Nephron (organoid): ENCODE data around the gene ROMO1.

Experiments used
- H3K27ac Mint-ChIP-seq, 3 experiments: 2 replicates each; pipeline ENCODE4 v1.8.0; 2020; ENCODE audit warnings: mixed read lengths in 3 of 3, mild to moderate bottlenecking in 2 of 3, moderate library complexity in 1 of 3
- H3K27me3 Mint-ChIP-seq: 2 replicates; pipeline ENCODE4 v1.8.0; 2021; ENCODE audit warnings: low read depth, mild to moderate bottlenecking, moderate library complexity, mixed read lengths
- H3K36me3 Mint-ChIP-seq: 2 replicates; pipeline ENCODE4 v1.8.0; 2020; ENCODE audit warnings: low read depth, mixed read lengths
- H3K4me1 Mint-ChIP-seq: 2 replicates; pipeline ENCODE4 v1.8.0; 2020; ENCODE audit warnings: mixed read lengths
- H3K4me3 Mint-ChIP-seq, 3 experiments: 2 replicates each; pipeline ENCODE4 v1.8.0; 2020; ENCODE audit warnings: mild to moderate bottlenecking in 3 of 3, mixed read lengths in 3 of 3, moderate library complexity in 2 of 3
- H3K9me3 Mint-ChIP-seq: 2 replicates; pipeline ENCODE4 v1.8.0; 2020; ENCODE audit warnings: mixed read lengths
- CTCF ChIP-seq, 3 experiments: fragments of 200-600 bp; sonication (generic); IDR thresholded peaks; one replicate each; pipeline ENCODE4 v1.5.0; 2021; ENCODE audit warnings: antibody characterized with exemption in 3 of 3; ENCODE audit not compliant: unreplicated experiment in 3 of 3

Gene ROMO1

GRCh38 chr20:35690265-35690664 lies 8.9 kb upstream of the ROMO1 start:
- Mint-ChIP-seq H3K4me1 (no peaks in the 10 kb centered on the region), H3K36me3 (peaks cover 41% of the 10 kb centered on the region), H3K4me3 (no peak overlapping the region), H3K27ac (no peak overlapping the region), H3K9me3 (no peaks in the 10 kb centered on the region), H3K27me3 (no peaks in the 10 kb centered on the region)
- TF ChIP-seq CTCF (IDR thresholded peaks at IDR 0.05; ENCODE audit: unreplicated experiment in 3 of 3): no peak

- H3K4me1 Mint-ChIP-seq: peaks cover 23% of the 10 kb centered on the region
- no peaks in the 10 kb centered on the region for H3K27me3 Mint-ChIP-seq
- no peaks in the 10 kb centered on the region for H3K9me3 Mint-ChIP-seq
- H3K27ac Mint-ChIP-seq: no peak overlapping the region
- H3K4me3 Mint-ChIP-seq: peak overlapping the region; percentile 33 to 68 (median 64)
- no peak for TF ChIP-seq CTCF (IDR thresholded peaks at IDR 0.05; ENCODE audit: unreplicated experiment in 3 of 3)
- peaks cover 19% of the 10 kb centered on the region for H3K36me3 Mint-ChIP-seq
These were observed 3.9 kb upstream of the ROMO1 start for GRCh38 chr20:35695245-35695749.

- H3K9me3 Mint-ChIP-seq: no peaks in the 10 kb centered on the region
- H3K4me3 Mint-ChIP-seq: peak overlapping the region; percentile 35 to 73 (median 43)
- H3K36me3 Mint-ChIP-seq: peaks cover 13% of the 10 kb centered on the region
- peaks cover 30% of the 10 kb centered on the region for H3K4me1 Mint-ChIP-seq
- H3K27ac Mint-ChIP-seq: no peak overlapping the region
- no peaks in the 10 kb centered on the region for H3K27me3 Mint-ChIP-seq
- no peak for TF ChIP-seq CTCF (IDR thresholded peaks at IDR 0.05; ENCODE audit: unreplicated experiment in 3 of 3)
These were observed 3.2 kb upstream of the ROMO1 start for GRCh38 chr20:35695978-35696377.

GRCh38 chr20:35697696-35698297 lies 1.4 kb upstream of the ROMO1 start:
- Mint-ChIP-seq H3K27me3 (no peaks in the 10 kb centered on the region), H3K36me3 (peaks cover 25% of the 10 kb centered on the region), H3K9me3 (no peaks in the 10 kb centered on the region), H3K27ac (peak overlapping the region; percentile 51 to 93 (median 89)), H3K4me1 (peaks cover 30% of the 10 kb centered on the region), H3K4me3 (peak overlapping the region; percentile 91 to 97 (median 97))
- TF ChIP-seq CTCF (IDR thresholded peaks at IDR 0.05; ENCODE audit: unreplicated experiment in 3 of 3): no peak

- no peak for TF ChIP-seq CTCF (IDR thresholded peaks at IDR 0.05; ENCODE audit: unreplicated experiment in 3 of 3)
- peak overlapping the region; percentile 91 to 97 (median 97) for H3K4me3 Mint-ChIP-seq
- H3K36me3 Mint-ChIP-seq: peaks cover 32% of the 10 kb centered on the region
- H3K9me3 Mint-ChIP-seq: no peaks in the 10 kb centered on the region
- peaks cover 30% of the 10 kb centered on the region for H3K4me1 Mint-ChIP-seq
- H3K27ac Mint-ChIP-seq: peak overlapping the region; percentile 51 to 93 (median 89)
- H3K27me3 Mint-ChIP-seq: no peaks in the 10 kb centered on the region
These were observed 693 bp upstream of the ROMO1 start for GRCh38 chr20:35698298-35699126.
